Activated CD4-positive, alpha-beta T cell treated with anti-CD3 and anti-CD28 coated beads for 36 hours (primary cell): Measurements from ENCODE around the gene HOXA3. TPM values are rescaled to one million over a fixed set of nuclear protein-coding genes. Genes with fewer than 3 reads are reported as not detected.

Experiments used
- ATAC-seq: fragments of 200-7000 bp; cut with Tn5 transposase; one replicate; pipeline ENCODE4 v1.10.0; 2021; ENCODE audit warnings: mild to moderate bottlenecking, moderate library complexity
- CTCF ChIA-PET: fragments of 350-600 bp; sonication (Branson Sonifier 250); formaldehyde crosslinking; loops from one replicate; lab custom pipeline; 2021; ENCODE audit warnings: antibody characterized with exemption; lab: Charles Lee
- POLR2A ChIA-PET: fragments of 350-600 bp; sonication (Branson Sonifier 250); formaldehyde crosslinking; loops from one replicate; lab custom pipeline; 2021; ENCODE audit warnings: antibody characterized with exemption, inconsistent platforms; lab: Charles Lee
- DNase-seq: peaks from one replicate; pipeline ENCODE4 v3.0.0-alpha.2; 2020
- H3K27ac Mint-ChIP-seq: one replicate; pipeline ENCODE4 v1.8.0; 2021; ENCODE audit warnings: mixed read lengths
- H3K27me3 Mint-ChIP-seq: one replicate; pipeline ENCODE4 v1.8.0; 2021; ENCODE audit warnings: mixed read lengths
- H3K36me3 Mint-ChIP-seq: one replicate; pipeline ENCODE4 v1.8.0; 2021; ENCODE audit warnings: low read depth, mixed read lengths
- H3K4me1 Mint-ChIP-seq: one replicate; pipeline ENCODE4 v1.8.0; 2021; ENCODE audit warnings: mixed read lengths
- H3K4me3 Mint-ChIP-seq: one replicate; pipeline ENCODE4 v1.8.0; 2021; ENCODE audit warnings: mild to moderate bottlenecking, moderate library complexity, mixed read lengths
- H3K9me3 Mint-ChIP-seq: one replicate; pipeline ENCODE4 v1.8.0; 2021; ENCODE audit warnings: low read depth, mixed read lengths
- intact Hi-C, 2 experiments: fragments of 100-400 bp; cut with DNase I in 1 of 2; cut with micrococcal nuclease in 1 of 2; formaldehyde crosslinking; loops; one replicate each; pipeline versions ENCODE4 v1.14.2 to v1.15.1; 2022 to 2024; cut with DNase I, micrococcal nuclease
- total RNA-seq, 2 experiments: library from RNA; stranded (reverse); gene quantifications; one replicate each; pipeline ENCODE4 v1.2.3, GENCODE V29; 2021

The HOXA3 gene
- total RNA-seq, 2 experiments from 2014 or later = not detected

GRCh38 chr7:27164045-27164366, 11.6 kb upstream of the HOXA3 start:
- no peaks in the 10 kb centered on the region for H3K9me3 Mint-ChIP-seq
- intact Hi-C loops = loop anchor here in 1 of 2 experiments (2.0 kb wide), 1 partner anchor 1303 kb away; no protein-coding TSS in a partner anchor
- peaks cover 28% of the 10 kb centered on the region for H3K4me1 Mint-ChIP-seq
- peak overlapping the region; percentile 15 for H3K4me3 Mint-ChIP-seq
- no peak overlapping the region for H3K27ac Mint-ChIP-seq
- no peaks in the 10 kb centered on the region for H3K36me3 Mint-ChIP-seq
- peaks cover 75% of the 10 kb centered on the region for H3K27me3 Mint-ChIP-seq
- DNase-seq (no peak), ATAC-seq (no peak)
- POLR2A ChIA-PET = interaction anchor here (0.7 kb wide), 1 partner anchor 32 kb away, joined by 3 read pairs; no protein-coding TSS in a partner anchor
- CTCF ChIA-PET = interaction anchor here (0.6 to 2.0 kb wide), 6 partner anchors 14 to 1310 kb away, joined by 3 to 16 read pairs (median 4); no protein-coding TSS in a partner anchor

- Mint-ChIP-seq H3K4me1 (peaks cover 26% of the 10 kb centered on the region), H3K36me3 (no peaks in the 10 kb centered on the region), H3K9me3 (no peaks in the 10 kb centered on the region), H3K4me3 (no peak overlapping the region), H3K27me3 (peaks cover 74% of the 10 kb centered on the region), H3K27ac (no peak overlapping the region)
- ChIA-PET POLR2A (interaction anchor here (0.6 kb wide), 1 partner anchor 14 kb away, joined by 8 read pairs; no protein-coding TSS in a partner anchor), CTCF (interaction anchor here (0.7 to 3.2 kb wide), 11 partner anchors 11 to 1309 kb away, joined by 3 to 25 read pairs (median 4); partner anchors contain the start of gene HOXA3)
- ATAC-seq = no peak
- intact Hi-C loops = loop anchor here in 1 of 2 experiments (2.0 kb wide), 1 partner anchor 1303 kb away; no protein-coding TSS in a partner anchor
- DNase-seq = peak; percentile 3
These were observed 11.1 kb upstream of the HOXA3 start for GRCh38 chr7:27163288-27164044.

GRCh38 chr7:27162561-27163287, 10.3 kb upstream of the HOXA3 start:
- peaks cover 26% of the 10 kb centered on the region for H3K4me1 Mint-ChIP-seq
- no peak overlapping the region for H3K4me3 Mint-ChIP-seq
- DNase-seq (no peak), ATAC-seq (no peak)
- CTCF ChIA-PET = interaction anchor here (0.7 to 3.2 kb wide), 11 partner anchors 10 to 1309 kb away, joined by 3 to 25 read pairs (median 4); partner anchors contain the start of gene HOXA3
- H3K36me3 Mint-ChIP-seq = no peaks in the 10 kb centered on the region
- no peak overlapping the region for H3K27ac Mint-ChIP-seq
- H3K9me3 Mint-ChIP-seq = no peaks in the 10 kb centered on the region
- intact Hi-C loops = no loop called here
- POLR2A ChIA-PET = interaction anchor here (0.6 kb wide), 1 partner anchor 13 kb away, joined by 8 read pairs; no protein-coding TSS in a partner anchor
- H3K27me3 Mint-ChIP-seq = peaks cover 74% of the 10 kb centered on the region

- ChIA-PET POLR2A (no interaction called here), CTCF (interaction anchor here (0.7 to 3.2 kb wide), 12 partner anchors 11 to 867 kb away, joined by 3 to 25 read pairs (median 4); no protein-coding TSS in a partner anchor)
- intact Hi-C loops = loop anchor here (1.0 to 2.0 kb wide), 6 partner anchors 308 to 793 kb away; no protein-coding TSS in a partner anchor
- H3K9me3 Mint-ChIP-seq = no peaks in the 10 kb centered on the region
- no peak for DNase-seq
- H3K27ac Mint-ChIP-seq = no peak overlapping the region
- H3K36me3 Mint-ChIP-seq = no peaks in the 10 kb centered on the region
- peaks cover 74% of the 10 kb centered on the region for H3K27me3 Mint-ChIP-seq
- peaks cover 22% of the 10 kb centered on the region for H3K4me1 Mint-ChIP-seq
- H3K4me3 Mint-ChIP-seq = no peak overlapping the region
- no peak for ATAC-seq
These were observed 9.6 kb upstream of the HOXA3 start for GRCh38 chr7:27161721-27162560.

- no peak overlapping the region for H3K27ac Mint-ChIP-seq
- H3K9me3 Mint-ChIP-seq = no peaks in the 10 kb centered on the region
- intact Hi-C loops = loop anchor here (1.0 to 2.0 kb wide), 6 partner anchors 307 to 792 kb away; no protein-coding TSS in a partner anchor
- H3K4me1 Mint-ChIP-seq = peaks cover 25% of the 10 kb centered on the region
- H3K36me3 Mint-ChIP-seq = no peaks in the 10 kb centered on the region
- peak overlapping the region; percentile 62 for H3K4me3 Mint-ChIP-seq
- ChIA-PET POLR2A (no interaction called here), CTCF (interaction anchor here (0.6 to 3.2 kb wide), 26 partner anchors 9 to 792 kb away, joined by 3 to 25 read pairs (median 5); partner anchors contain the start of genes HOXA1, HOXA11 and HOXA6)
- no peak for DNase-seq
- no peak for ATAC-seq
- H3K27me3 Mint-ChIP-seq = peaks cover 75% of the 10 kb centered on the region
These were observed 8.9 kb upstream of the HOXA3 start for GRCh38 chr7:27161214-27161720.

GRCh38 chr7:27160546-27161213, 8.3 kb upstream of the HOXA3 start:
- intact Hi-C loops = loop anchor here (1.0 to 2.0 kb wide), 6 partner anchors 306 to 792 kb away; no protein-coding TSS in a partner anchor
- Mint-ChIP-seq H3K4me3 (peak overlapping the region; percentile 62), H3K9me3 (no peaks in the 10 kb centered on the region), H3K27me3 (peaks cover 74% of the 10 kb centered on the region), H3K27ac (no peak overlapping the region), H3K4me1 (peaks cover 24% of the 10 kb centered on the region), H3K36me3 (no peaks in the 10 kb centered on the region)
- ChIA-PET POLR2A (no interaction called here), CTCF (interaction anchor here (0.6 to 3.2 kb wide), 25 partner anchors 9 to 791 kb away, joined by 3 to 25 read pairs (median 5); partner anchors contain the start of genes HOXA1, HOXA11 and HOXA6)
- DNase-seq = peak; percentile 91
- peak; percentile 50 for ATAC-seq

- intact Hi-C loops = loop anchor here (2.0 kb wide), 2 partner anchors 783 to 791 kb away; no protein-coding TSS in a partner anchor
- Mint-ChIP-seq H3K36me3 (no peaks in the 10 kb centered on the region), H3K4me1 (peaks cover 27% of the 10 kb centered on the region), H3K27ac (no peak overlapping the region), H3K9me3 (no peaks in the 10 kb centered on the region), H3K27me3 (peaks cover 77% of the 10 kb centered on the region), H3K4me3 (peak overlapping the region; percentile 4)
- peak; percentile 45 for ATAC-seq
- DNase-seq = no peak
- CTCF ChIA-PET = interaction anchor here (1.0 to 3.2 kb wide), 12 partner anchors 8 to 791 kb away, joined by 3 to 25 read pairs (median 6); partner anchors contain the start of genes HOXA1 and HOXA11
- POLR2A ChIA-PET = no interaction called here
These were observed 7.8 kb upstream of the HOXA3 start for GRCh38 chr7:27160145-27160545.

- Mint-ChIP-seq H3K27me3 (peaks cover 79% of the 10 kb centered on the region), H3K4me1 (peaks cover 30% of the 10 kb centered on the region), H3K9me3 (no peaks in the 10 kb centered on the region), H3K27ac (no peak overlapping the region), H3K4me3 (peak overlapping the region; percentile 4), H3K36me3 (no peaks in the 10 kb centered on the region)
- intact Hi-C loops = loop anchor here (2.0 to 5.0 kb wide), 4 partner anchors 39 to 791 kb away; partner anchors contain the start of gene HOXA1 (in 1 of the 2)
- ChIA-PET CTCF (interaction anchor here (0.8 to 1.7 kb wide), 12 partner anchors 9 to 1308 kb away, joined by 3 to 6 read pairs (median 4); no protein-coding TSS in a partner anchor), POLR2A (no interaction called here)
- no peak for DNase-seq
- ATAC-seq = no peak
These were observed 7.1 kb upstream of the HOXA3 start for GRCh38 chr7:27159266-27160144.
